ENCODE results near the gene PRKRA. TPM values are rescaled to one million over a fixed set of nuclear protein-coding genes. Genes with fewer than 3 reads are reported as not detected.

PRKRA gene
- total and polyA plus RNA-seq, 2 of the 13 experiments (the other 11 are each of a cell fraction or from before 2014, with no cell fraction given), result 53.1 to 74.7 TPM

DNA sequence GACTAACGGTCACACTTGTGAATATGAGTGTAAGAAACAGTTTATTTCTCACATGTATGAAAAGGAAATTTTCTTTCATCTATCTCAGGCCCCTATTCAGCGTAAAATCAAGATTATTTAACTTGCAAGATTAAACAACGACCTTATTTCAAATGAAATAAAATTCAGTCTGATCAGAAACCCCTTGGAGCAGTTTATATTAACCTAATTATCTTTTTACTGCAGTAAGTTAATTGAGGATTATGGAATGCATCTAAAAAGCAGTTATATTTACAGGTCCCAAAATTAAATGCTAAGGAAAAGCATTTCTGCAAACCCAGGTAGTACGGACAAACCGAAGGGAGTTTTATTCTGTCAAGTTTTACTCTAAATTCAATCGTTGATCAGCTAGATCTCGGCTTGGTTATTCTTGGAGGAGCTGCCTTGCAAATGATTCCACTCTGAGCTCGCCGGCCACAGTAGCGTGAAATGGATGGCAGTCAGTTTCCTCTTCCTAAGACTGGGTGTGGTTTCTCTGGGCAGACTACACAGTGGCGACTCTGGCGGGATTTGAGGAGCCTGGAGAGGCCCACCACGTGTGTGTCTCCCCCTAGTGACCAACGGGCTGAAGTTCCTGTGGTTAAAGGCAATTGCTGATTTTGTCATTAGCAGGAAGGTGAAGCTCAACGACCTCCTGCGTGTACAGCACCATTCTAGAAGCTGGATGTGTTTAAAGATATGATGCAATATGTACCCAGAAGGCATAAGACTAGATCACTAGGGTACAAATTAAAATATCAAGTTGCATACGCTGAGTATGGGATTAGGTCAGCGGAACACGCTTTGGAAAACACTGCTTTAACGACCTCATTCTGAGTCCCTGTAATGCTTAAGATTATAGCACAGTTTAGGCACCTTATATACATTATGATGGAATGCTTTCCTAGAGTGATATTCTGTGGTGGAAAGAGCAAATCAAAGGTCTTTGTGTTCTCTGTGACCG is 36.4 kb downstream of the PRKRA start (continued):
- TF ChIP-seq, protein P1, sequence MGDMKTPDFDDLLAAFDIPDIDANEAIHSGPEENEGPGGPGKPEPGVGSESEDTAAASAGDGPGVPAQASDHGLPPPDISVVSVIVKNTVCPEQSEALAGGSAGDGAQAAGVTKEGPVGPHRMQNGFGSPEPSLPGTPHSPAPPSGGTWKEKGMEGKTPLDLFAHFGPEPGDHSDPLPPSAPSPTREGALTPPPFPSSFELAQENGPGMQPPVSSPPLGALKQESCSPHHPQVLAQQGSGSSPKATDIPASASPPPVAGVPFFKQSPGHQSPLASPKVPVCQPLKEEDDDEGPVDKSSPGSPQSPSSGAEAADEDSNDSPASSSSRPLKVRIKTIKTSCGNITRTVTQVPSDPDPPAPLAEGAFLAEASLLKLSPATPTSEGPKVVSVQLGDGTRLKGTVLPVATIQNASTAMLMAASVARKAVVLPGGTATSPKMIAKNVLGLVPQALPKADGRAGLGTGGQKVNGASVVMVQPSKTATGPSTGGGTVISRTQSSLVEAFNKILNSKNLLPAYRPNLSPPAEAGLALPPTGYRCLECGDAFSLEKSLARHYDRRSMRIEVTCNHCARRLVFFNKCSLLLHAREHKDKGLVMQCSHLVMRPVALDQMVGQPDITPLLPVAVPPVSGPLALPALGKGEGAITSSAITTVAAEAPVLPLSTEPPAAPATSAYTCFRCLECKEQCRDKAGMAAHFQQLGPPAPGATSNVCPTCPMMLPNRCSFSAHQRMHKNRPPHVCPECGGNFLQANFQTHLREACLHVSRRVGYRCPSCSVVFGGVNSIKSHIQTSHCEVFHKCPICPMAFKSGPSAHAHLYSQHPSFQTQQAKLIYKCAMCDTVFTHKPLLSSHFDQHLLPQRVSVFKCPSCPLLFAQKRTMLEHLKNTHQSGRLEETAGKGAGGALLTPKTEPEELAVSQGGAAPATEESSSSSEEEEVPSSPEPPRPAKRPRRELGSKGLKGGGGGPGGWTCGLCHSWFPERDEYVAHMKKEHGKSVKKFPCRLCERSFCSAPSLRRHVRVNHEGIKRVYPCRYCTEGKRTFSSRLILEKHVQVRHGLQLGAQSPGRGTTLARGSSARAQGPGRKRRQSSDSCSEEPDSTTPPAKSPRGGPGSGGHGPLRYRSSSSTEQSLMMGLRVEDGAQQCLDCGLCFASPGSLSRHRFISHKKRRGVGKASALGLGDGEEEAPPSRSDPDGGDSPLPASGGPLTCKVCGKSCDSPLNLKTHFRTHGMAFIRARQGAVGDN (CRISPR knock-in tag; IDR thresholded peaks at IDR 0.05), result no peak; the same call in 1 of the 2 replicates
- no peak for TF ChIP-seq ZNF383 (CRISPR knock-in tag; IDR thresholded peaks at IDR 0.05; ENCODE audit: borderline replicate concordance)
- TF ChIP-seq, protein P2, sequence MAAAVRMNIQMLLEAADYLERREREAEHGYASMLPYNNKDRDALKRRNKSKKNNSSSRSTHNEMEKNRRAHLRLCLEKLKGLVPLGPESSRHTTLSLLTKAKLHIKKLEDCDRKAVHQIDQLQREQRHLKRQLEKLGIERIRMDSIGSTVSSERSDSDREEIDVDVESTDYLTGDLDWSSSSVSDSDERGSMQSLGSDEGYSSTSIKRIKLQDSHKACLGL (CRISPR knock-in tag; IDR thresholded peaks at IDR 0.05), result no peak
- TF ChIP-seq ZNF160 (CRISPR knock-in tag; IDR thresholded peaks at IDR 0.05), result no peak
- TF ChIP-seq AHR (CRISPR knock-in tag; IDR thresholded peaks at IDR 0.05), result no peak
- TF ChIP-seq ZNF138 (CRISPR knock-in tag; IDR thresholded peaks at IDR 0.05; ENCODE audit: low read depth), result no peak
- no peak for TF ChIP-seq TAF15 (IDR thresholded peaks at IDR 0.05; ENCODE audit: low read depth, low read length, poor library complexity, severe bottlenecking)
- TF ChIP-seq CREB1 (IDR thresholded peaks at IDR 0.05), result no peak
- peak; percentile 58; the same call in 1 of the 2 replicates for TF ChIP-seq CREB1 (CRISPR knock-in tag; IDR thresholded peaks at IDR 0.05)
- TF ChIP-seq, protein P3, sequence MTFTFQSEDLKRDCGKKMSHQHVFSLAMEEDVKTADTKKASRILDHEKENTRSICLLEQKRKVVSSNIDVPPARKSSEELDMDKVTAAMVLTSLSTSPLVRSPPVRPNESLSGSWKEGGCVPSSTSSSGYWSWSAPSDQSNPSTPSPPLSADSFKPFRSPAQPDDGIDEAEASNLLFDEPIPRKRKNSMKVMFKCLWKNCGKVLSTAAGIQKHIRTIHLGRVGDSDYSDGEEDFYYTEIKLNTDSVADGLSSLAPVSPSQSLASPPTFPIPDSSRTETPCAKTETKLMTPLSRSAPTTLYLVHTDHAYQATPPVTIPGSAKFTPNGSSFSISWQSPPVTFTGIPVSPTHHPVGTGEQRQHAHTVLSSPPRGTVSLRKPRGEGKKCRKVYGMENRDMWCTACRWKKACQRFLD (CRISPR knock-in tag; IDR thresholded peaks at IDR 0.05; ENCODE audit: borderline replicate concordance), result no peak
- TF ChIP-seq REL (CRISPR knock-in tag; conservative IDR thresholded peaks at IDR 0.05), result no peak
- TF ChIP-seq, protein P4, sequence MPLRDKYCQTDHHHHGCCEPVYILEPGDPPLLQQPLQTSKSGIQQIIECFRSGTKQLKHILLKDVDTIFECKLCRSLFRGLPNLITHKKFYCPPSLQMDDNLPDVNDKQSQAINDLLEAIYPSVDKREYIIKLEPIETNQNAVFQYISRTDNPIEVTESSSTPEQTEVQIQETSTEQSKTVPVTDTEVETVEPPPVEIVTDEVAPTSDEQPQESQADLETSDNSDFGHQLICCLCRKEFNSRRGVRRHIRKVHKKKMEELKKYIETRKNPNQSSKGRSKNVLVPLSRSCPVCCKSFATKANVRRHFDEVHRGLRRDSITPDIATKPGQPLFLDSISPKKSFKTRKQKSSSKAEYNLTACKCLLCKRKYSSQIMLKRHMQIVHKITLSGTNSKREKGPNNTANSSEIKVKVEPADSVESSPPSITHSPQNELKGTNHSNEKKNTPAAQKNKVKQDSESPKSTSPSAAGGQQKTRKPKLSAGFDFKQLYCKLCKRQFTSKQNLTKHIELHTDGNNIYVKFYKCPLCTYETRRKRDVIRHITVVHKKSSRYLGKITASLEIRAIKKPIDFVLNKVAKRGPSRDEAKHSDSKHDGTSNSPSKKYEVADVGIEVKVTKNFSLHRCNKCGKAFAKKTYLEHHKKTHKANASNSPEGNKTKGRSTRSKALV (CRISPR knock-in tag; IDR thresholded peaks at IDR 0.05), result no peak
- TF ChIP-seq, protein P5, sequence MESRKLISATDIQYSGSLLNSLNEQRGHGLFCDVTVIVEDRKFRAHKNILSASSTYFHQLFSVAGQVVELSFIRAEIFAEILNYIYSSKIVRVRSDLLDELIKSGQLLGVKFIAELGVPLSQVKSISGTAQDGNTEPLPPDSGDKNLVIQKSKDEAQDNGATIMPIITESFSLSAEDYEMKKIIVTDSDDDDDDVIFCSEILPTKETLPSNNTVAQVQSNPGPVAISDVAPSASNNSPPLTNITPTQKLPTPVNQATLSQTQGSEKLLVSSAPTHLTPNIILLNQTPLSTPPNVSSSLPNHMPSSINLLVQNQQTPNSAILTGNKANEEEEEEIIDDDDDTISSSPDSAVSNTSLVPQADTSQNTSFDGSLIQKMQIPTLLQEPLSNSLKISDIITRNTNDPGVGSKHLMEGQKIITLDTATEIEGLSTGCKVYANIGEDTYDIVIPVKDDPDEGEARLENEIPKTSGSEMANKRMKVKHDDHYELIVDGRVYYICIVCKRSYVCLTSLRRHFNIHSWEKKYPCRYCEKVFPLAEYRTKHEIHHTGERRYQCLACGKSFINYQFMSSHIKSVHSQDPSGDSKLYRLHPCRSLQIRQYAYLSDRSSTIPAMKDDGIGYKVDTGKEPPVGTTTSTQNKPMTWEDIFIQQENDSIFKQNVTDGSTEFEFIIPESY (CRISPR knock-in tag; IDR thresholded peaks at IDR 0.05), result peak; percentile 55; the same call in 1 of the 2 replicates
- TF ChIP-seq SMARCE1 (IDR thresholded peaks at IDR 0.05; ENCODE audit: borderline replicate concordance), result no peak
- no peak for TF ChIP-seq NR3C1 (CRISPR knock-in tag; IDR thresholded peaks at IDR 0.05)
- no peak for TF ChIP-seq FIP1L1 (IDR thresholded peaks at IDR 0.05; ENCODE audit: borderline replicate concordance, insufficient read depth, low read depth, low read length)
- TF ChIP-seq, protein P6, sequence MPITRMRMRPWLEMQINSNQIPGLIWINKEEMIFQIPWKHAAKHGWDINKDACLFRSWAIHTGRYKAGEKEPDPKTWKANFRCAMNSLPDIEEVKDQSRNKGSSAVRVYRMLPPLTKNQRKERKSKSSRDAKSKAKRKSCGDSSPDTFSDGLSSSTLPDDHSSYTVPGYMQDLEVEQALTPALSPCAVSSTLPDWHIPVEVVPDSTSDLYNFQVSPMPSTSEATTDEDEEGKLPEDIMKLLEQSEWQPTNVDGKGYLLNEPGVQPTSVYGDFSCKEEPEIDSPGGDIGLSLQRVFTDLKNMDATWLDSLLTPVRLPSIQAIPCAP (CRISPR knock-in tag; IDR thresholded peaks at IDR 0.05; ENCODE audit: low read depth), result no peak
